NCI-H524 (cell line): ENCODE data around the gene CBFA2T2.
A peak's percentile ranks its signal among the peaks of the same experiment; 100 is the strongest.
"Not testable (repeated sequence)": the region's sequence is repeated elsewhere in the genome, so short reads cannot be mapped to it uniquely, and the experiment has no call there.

Experiments
- DNase-seq, 2 experiments: peaks; one replicate each; lab custom pipeline; 2025; lab: John Stamatoyannopoulos, UW

The CBFA2T2 gene

DNA sequence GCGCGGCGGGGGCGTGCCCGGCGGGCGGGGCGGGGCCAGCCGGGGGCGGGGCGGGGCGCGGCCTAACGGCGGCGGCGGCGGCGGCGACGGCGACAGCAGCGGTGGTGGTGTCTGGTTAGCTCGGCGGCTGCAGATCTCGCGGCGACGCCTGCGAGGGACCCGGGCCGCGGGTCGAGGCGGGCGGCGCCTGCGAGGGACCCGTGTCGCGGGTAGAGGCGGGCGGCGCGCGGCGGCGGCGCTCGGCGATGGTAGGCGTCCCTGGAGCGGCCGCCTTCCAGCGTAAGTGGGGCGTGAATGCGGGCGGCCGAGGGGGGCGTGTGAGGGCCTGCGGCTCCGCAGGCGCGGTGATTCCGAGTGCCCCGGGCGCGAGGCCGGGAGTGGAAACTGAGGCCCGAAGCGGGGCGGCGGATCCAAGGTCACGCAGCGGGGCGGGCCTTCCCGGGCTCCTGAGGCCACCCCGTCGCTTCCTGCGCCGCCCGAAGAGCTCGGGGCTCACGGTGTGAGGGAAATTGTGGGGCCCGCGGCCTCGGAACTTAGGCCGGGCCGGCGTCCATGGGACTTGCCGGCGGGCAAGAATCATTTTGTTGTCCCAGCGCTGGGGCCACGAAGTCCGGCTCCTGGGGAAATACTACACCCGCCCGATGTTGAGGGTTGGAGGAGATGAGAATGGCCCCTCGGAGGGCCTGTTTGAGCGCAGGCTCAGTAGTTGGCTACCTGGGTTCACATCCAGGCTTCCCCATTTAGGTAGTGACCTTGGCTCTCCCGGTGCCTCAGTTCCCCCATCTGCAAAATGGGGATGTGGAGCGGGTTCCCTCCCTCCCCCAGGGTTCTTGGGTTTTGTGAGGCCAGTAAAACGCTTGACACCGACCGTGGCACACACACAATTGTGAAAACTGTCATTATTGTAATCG, at the start of gene CBFA2T2:
TSS of gene CBFA2T2 (plus strand) at position 74 of the 911 bp plus-strand sequence. CDS start at position 246, 172 bp downstream.
- DNase-seq = peak in 1 of 2 experiments; percentile 59

DNA sequence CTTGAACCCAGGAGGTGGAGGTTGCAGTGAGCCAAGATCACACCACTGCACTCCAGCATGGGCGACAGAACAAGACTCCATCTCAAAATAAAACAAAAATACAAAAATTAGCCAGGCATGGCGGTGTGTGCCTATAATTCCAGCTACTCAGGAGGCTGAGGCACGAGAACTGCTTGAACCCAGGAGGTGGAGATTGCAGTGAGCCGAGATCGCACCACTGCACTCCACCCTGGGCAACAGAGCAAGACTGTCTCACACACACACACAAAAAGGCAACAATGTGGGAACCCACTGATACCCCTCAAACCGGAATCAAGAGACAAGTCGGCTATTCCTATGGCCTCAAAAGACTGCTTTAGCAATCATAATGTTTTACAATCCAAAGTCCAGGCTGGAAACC, 49.3 kb upstream of the CBFA2T2 start:
- DNase-seq = not testable (repeated sequence)

GRCh38 chr20:33441142-33441955, 48.5 kb upstream of the CBFA2T2 start:
- DNase-seq = peak in 1 of 2 experiments; percentile 53

GRCh38 chr20:33442136-33443005, 47.5 kb upstream of the CBFA2T2 start:
- no peak for DNase-seq

DNA sequence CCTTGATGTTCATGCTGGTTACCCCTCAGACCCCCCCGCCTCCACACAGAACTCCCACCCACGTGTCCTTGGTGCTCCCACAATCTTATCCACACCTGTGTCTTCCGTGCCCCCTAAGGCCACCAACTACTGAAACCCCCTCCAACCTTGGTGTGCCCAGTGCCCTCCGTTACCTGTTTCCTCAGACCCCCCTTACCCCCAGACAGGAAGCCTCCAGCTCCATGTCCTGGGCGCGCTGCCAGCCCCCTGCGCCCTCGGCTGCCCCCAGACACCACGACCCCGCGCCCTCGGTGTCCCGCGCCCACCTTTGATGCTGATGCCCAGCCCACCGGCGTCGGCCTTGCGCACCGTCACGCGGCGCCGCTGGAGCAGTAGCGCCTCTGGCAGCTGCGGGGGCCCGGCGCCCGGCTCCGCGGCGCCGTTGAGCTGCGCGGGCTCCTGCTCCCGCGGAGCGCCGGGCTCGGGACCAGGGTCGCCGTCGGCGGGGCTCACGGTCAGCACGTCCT, 46.8 kb upstream of the CBFA2T2 start:
- DNase-seq = no peak

- DNase-seq = peak; percentile 85 to 91
Measured at GRCh38 chr20:33443512-33444239, 46.2 kb upstream of the CBFA2T2 start, which contains the start of gene SNTA1. SNTA1 (minus strand) TSS chr20:33443763; CDS start chr20:33443620, 143 bp downstream.

DNA sequence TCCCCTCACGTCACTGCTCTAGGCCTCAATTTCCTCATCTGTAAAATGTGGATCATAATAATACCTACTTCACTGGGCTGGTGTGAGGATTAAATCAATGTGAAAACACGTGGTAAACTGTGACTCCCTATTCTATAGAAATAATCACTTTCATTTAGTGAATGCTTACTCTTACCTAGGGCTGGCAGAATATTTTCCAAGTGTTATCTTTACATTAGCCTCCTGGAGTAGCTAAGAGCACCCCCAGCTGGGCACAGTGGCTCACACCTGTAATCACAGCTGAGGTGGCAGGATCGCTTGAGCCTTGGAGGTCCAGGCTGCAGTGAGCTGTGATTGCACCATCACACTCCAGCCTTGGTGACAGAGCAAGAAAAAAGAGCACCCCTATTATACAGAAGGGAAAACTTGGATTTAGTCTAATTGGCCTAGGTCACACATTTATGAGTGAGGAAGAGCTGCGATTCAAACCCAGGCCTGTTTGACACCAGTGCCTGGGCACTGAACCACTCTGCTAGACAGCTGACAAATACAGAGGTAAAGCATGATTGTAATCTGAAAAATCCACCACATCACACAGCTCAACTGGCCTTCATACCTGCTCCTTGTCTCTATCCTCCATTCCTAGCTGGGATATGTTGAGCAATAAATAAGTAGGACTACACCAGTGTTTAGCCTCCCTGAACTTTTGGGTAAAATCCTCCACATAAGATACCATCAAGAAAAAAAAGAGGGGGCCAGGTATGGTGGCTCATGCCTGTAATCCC, 44.9 kb upstream of the CBFA2T2 start:
- DNase-seq = peak in 1 of 2 experiments; percentile 48

DNA sequence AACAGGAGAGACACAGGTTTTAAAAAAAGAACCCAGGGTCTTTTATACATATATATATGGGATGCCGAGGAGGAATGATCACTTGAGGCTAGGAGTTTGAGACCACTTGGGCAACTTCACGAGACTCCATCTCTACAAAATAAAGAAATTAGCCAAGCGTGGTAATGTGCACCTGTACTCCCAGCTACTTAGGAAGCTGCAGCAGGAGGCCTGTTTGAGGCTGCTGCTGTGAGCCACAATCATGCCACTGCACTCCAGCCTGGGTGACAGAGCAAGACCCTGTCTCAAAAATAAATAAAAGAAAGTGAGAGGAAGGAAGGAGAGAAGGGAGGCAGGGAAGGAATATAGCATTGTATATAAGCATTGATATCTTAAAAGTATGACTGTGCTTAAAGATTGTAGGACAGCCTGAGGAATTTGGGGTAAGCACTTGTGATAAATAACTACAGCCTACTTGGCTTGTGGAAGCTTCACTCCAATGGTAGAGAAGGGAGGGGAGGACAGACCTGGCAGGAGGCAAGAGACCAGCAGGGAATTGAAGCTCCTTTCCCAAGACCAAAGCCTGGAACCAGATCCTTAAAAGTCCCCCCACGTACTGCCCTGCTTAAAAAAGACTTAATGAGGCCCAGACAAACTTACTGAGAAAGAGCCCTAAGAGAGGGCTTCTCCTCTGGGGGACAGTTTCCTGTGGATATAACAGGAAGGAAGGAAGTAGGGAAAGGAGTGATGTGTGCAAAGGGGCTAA, 43.8 kb upstream of the CBFA2T2 start:
- DNase-seq = peak in 1 of 2 experiments; percentile 16

- DNase-seq = peak in 1 of 2 experiments; percentile 15
Measured at GRCh38 chr20:33450867-33451266, 39.0 kb upstream of the CBFA2T2 start.

DNA sequence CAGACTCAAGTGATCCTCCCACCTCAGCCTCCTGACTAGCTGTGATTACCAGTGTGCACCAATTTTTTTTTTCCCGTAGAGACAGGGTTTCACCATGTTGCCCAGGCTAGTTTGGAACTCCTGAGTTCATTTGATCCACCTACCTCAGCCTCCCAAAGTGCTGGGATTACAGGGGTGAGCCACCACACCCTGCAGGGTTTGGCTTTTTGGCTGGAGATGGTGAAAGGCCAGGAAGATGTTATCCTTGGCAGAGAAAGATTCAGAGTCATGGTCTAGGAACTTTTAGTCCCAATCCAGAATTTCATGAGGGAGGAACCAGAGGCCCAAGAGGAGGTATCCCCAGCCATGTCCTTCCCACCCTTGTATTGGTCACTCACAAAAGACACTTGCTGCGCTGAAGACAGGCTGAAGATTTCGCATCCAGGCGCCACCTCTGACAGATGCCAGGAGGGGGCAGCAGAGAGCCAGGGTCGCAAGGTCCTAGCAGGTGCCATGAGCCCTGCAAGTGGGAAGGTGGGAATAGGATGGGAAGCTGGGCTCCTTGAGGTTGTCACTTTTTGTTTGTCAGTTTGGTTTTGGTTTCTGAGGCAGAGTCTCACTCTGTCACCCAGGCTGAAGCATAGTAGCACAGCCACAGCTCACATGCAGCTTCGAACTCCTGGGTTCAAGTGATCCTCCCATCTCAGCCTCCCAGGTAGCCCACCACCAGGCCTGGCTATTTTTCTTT, 32.8 kb upstream of the CBFA2T2 start:
- peak; percentile 77 to 91 for DNase-seq

DNA sequence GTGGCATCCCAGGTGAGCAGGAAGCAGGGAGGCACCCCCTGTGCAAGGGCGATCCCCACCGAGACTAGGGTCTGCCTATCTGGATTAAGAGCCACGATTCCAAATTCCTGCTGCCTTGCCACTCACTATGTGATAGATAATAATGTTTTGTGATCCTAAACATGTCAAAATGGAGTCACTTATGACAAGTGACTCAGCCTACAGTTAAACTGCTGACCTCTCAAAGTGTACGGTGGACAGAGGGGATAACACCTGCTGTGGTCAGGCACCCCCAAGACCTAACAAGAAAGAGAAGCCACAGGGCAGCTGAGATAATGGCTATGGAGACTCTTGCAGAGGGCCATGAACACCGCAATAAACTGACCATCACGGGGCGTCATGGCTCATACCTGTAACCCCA, 30.3 kb upstream of the CBFA2T2 start:
- no peak for DNase-seq

DNA sequence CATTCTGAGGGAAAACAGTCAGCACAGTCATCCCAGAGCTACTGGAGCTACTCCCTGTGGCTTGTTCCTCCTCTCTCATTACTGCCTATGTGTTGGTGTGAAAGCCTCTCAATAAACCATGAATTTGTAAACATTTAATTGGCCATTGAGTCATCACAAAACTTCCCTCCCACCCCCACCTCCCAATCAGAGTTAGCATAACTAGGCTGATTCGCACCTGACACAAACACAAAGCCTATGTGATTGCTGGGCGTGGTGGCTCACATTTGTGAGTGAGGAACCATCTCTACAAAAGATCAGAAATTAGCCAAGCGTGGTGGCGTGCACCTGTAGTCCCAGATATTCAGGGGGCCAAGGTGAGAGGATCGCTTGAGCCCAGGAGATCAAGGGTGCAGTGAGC, 29.2 kb upstream of the CBFA2T2 start:
- DNase-seq = no peak

DNA sequence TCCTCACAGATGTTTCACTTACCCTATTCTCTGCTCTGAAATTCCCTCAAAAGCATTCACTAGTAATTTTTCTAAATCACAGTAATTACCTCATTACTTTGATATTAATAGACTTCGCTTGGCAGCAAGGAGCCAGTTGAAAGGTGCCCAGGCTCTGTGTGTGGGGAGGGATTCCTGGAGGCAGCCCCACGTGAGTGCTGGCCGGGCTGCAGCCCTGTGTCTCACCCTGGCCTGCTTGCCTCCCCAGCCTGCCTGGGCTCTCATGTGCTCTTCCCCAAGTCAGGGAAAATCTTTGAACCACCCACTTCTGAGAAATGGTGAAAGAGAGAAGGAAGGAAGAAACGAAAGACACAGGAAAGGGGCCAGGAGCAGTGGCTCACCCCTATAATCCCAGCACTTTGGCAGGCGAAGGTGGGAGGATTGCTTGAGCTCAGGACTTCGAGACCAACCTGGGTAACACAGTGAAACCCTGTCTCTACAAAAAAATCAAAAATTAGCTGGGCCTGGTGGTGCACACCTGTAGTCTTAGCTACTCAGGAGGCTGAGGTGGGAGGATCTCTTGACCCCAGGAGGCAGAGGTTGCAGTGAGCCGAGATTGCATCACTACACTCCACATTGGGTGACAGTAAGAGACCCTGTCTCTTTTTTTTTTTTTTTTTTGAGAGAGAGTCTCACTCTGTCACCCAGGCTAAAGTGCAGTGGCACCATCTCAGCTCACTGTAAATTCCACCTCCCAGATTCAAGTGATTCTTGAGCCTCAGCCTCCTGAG, 26.4 kb upstream of the CBFA2T2 start:
- DNase-seq = no peak

DNA sequence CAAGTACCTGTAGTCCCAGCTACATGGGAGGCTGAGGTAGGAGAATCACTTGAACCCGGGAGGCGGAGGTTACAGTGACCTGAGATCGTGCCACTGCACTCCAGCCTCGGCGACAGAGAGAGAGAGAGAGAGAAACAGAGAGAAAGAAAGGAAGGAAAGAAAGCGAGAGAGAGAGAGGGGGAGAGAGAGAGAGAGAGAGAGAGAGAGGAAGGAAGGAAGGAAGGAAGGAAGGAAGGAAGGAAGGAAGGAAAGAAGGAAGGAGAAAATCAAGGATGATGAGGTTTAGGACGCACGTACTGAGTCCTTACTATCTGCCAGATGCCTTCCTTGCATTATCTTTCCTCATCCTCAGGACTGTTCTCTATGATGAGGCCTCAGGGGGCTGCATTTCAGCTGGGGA, 25.1 kb upstream of the CBFA2T2 start:
- peak in 1 of 2 experiments; percentile 90 for DNase-seq

GRCh38 chr20:33465481-33466302, 24.2 kb upstream of the CBFA2T2 start:
- DNase-seq = peak; percentile 100

- DNase-seq = no peak
Measured at GRCh38 chr20:33466303-33466646, 23.6 kb upstream of the CBFA2T2 start.

DNA sequence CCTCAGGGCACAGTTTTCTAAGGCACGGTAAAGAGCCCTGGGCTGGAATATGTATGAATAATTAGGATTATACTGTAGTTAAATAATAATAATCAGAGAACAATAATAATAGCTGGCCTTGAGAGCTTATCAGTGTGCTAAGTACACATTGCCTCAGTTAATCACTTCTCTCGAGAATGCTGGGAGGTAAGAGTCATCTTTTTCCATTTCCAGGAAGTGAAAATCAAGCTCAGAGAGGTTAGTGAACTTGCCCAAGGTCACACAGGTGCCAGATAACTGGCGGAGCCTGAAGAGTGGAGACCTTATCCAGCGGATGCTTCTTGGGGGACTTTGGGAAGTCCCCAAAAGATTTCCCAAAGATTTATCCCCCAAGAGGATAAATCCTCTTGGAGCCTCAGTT, 19.4 kb upstream of the CBFA2T2 start:
- no peak for DNase-seq
